ENCODE data around the gene CFHR4.
"Not testable (repeated sequence)": the region's sequence is repeated elsewhere in the genome, so short reads cannot be mapped to it uniquely, and the experiment has no call there.

The CFHR4 gene

GRCh38 chr1:196943568-196943967, 55.7 kb downstream of the CFHR4 start, which contains the start of gene CFHR2:
CFHR2 (plus strand) TSS chr1:196943738; CDS start chr1:196943881, 143 bp downstream.
- not testable (repeated sequence) for DNase-seq

- no peak for DNase-seq
Measured at GRCh38 chr1:196951711-196952394, 64.0 kb downstream of the CFHR4 start.

- DNase-seq: no peak
Measured at GRCh38 chr1:196954778-196955177, 66.9 kb downstream of the CFHR4 start.

- no peak for DNase-seq
Measured at GRCh38 chr1:196955926-196956325, 68.1 kb downstream of the CFHR4 start.

- DNase-seq: no peak
Measured at GRCh38 chr1:196960854-196961253, 73.0 kb downstream of the CFHR4 start.

All from CD4-positive, alpha-beta T cell treated with Interleukin-17A for 1 hour (primary cell).